ELF-1 (cell line): ENCODE measurements around the gene PLCH1.
A peak's percentile ranks its signal among the peaks of the same experiment; 100 is the strongest.

Experiments
- DNase-seq: peaks from one replicate; pipeline ENCODE4 v3.0.0-alpha.2; 2016; ENCODE audit warnings: low read depth, low spot score

PLCH1 gene, protein sequence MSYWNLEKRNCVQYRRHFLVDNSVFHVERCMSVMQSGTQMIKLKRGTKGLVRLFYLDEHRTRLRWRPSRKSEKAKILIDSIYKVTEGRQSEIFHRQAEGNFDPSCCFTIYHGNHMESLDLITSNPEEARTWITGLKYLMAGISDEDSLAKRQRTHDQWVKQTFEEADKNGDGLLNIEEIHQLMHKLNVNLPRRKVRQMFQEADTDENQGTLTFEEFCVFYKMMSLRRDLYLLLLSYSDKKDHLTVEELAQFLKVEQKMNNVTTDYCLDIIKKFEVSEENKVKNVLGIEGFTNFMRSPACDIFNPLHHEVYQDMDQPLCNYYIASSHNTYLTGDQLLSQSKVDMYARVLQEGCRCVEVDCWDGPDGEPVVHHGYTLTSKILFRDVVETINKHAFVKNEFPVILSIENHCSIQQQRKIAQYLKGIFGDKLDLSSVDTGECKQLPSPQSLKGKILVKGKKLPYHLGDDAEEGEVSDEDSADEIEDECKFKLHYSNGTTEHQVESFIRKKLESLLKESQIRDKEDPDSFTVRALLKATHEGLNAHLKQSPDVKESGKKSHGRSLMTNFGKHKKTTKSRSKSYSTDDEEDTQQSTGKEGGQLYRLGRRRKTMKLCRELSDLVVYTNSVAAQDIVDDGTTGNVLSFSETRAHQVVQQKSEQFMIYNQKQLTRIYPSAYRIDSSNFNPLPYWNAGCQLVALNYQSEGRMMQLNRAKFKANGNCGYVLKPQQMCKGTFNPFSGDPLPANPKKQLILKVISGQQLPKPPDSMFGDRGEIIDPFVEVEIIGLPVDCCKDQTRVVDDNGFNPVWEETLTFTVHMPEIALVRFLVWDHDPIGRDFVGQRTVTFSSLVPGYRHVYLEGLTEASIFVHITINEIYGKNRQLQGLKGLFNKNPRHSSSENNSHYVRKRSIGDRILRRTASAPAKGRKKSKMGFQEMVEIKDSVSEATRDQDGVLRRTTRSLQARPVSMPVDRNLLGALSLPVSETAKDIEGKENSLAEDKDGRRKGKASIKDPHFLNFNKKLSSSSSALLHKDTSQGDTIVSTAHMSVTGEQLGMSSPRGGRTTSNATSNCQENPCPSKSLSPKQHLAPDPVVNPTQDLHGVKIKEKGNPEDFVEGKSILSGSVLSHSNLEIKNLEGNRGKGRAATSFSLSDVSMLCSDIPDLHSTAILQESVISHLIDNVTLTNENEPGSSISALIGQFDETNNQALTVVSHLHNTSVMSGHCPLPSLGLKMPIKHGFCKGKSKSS (N-terminal part only)

DNA sequence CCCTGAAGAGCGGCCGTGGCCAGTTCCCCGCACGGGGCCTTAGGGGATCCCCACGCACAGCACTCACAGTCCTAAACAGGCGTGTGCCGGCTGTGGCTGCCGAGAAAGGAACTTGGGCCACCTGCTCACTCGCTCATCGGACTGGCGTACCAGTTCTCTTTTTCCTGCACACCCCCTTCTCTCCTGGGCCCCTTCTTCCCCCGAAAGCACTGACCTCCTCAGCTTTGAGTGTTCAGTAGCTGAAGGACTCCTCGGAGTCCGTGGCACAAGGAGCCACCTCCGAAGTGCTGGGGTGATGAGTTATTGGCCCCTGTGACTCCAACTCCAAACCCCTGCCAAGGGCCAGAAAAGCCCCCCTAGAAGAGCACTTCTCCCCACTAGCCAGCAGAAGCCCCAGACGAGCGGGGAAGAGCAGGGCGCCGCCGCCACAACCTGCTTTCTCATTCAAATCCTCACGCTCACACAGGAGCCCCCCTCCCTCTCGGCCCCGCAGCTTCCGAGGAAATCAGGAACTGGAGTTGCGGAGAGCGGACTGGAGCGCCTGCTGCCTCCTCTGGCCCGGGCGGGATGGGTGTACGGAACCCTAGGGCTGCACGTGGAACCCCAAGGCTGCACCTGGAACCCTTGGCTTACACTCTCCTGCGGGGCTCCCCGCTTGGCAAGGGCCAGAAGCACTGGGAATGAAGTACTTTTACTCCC lies at the start of gene PLCH1:
Gene PLCH1, minus strand, starts transcription at position 446 of the 699 bp plus-strand sequence. CDS start 40,847 bp downstream, outside the sequence.
- DNase-seq, result peak; percentile 91

DNA sequence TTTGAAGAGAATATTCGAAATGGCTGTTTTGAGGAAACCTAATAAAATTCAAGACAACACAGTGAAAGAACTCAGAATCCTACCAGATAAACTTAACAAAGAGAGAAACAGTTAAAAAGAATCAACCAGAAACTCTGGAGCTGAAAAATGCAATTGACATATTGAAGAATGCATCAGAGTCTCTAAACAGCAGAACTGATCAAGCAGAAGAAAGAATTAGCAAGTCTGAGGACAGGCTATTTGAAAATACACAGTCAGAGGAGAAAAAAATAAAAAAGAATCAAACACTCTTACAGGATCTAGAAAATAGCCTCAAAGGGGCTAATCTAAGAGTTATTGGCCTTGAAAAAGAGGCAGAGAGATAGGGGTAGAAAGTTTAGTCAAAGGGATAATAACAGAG lies 47.7 kb upstream of the PLCH1 start:
- no peak for DNase-seq

DNA sequence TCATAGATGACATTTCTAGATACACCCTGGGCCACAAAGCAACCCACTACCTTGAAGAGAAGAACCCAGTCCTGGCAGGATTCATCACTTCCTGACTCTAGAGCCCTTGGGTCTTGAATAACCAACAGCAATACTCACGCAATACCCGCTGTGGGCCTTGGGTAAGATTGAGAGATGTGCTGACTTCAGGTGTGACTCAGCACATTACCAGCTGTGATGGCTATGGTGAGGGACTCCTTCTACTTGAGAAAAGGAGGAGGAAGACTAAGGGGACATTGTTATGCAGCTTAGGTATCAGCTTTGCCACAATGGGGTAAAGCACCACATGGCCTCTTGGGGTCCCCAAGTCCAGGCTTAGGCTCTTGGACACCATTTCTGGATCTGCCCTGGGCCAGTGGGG lies 46.3 kb upstream of the PLCH1 start:
- DNase-seq, result peak; percentile 14

DNA sequence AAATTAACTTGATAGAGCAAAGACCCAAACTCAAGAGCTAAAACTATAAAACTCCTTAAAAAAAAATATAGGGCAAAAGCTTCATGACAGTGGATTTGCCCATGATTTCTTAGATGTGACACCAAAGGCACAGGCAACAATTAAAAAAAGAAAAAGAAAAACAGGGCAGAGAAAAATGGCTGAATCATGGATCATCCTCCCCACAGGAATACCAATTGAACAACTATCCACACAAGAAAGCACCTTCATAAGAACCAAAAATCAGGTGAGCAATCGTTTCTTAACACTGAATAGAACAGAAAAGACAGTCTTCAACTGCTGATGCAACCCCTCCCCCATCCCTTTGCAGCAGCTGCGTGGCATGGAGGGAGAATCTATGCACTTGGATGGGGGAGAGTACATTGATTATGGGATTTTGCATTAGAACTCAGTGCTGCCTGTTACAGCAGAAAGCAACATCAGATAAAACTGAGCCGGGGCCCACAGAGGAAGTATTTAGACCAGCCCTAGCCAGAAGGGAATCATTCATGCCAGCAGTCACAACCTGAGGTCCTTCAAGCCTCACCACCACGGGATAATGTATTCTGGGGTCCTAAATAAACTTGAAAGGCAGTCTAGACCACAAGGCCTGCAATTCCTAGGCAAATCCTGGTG lies 45.5 kb upstream of the PLCH1 start:
- DNase-seq, result no peak

DNA sequence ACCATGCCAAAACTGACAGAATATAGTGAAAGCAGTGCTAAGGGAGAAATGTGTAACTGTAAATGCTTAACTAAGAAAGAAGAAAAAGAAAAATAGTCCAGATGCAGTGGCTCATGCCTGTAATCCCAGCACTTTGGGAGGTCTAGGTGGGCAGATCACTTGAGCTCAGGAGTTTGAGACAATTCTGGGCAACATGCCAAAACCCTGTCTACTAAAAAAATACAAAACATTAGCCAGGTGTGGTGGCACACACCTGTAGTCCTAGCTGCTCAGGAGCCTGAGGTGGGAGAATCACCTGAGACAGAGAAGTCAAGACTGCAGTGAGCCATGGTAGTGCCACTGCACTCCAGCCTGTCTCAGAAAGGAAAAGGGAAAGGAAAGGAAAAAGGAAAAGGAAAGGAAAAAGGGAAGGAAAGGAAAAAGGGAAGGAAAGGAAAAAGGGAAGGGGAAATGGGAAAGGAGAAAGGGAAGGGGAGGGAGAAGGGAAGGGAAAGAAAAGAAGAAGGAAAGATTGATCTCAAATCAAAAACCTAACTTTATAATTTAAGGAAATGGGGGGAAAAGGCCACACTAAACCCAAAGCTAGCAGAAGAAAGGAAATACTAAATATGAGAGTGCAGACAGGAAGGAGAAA lies 40.9 kb upstream of the PLCH1 start:
- DNase-seq, result no peak

- no peak for DNase-seq
Observed at GRCh38 chr3:155782390-155782953, 37.6 kb upstream of the PLCH1 start.

DNA sequence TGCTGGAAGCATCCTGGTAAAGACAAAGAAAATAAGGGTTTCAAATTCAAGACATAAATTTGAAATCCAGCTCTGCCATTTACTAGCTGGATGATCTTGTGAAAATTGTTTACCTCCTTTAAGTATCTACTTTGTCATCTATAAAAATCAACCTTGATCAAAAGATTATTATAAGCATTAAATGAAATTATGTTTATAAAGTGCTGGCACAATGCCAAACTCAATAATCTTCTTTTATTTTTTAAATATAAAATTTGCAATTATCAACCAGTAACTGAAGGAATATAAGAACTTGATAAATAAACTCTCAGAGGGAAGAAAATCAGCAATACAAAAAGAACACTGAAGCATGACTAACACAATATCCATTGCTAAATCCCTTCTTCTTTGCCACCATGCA lies 35.4 kb upstream of the PLCH1 start:
- no peak for DNase-seq

DNA sequence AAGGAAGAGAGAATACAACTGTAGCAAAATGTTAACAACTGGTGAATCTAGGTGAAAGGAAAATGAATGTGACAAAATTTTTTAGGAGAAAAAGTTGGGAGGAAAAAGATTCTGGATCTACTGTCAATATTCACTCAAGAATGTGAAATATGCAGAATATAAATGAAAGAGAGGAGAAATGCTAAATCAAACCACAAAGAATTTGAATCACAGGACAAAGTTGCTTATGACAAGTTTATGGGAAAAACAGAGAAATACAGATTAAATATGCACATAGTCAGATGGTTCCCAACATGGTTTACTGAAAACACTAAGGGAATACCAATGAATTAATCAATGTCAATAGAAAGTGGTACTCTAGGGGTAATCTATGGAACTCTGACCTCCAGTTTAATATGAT lies 33.6 kb upstream of the PLCH1 start:
- no peak for DNase-seq

DNA sequence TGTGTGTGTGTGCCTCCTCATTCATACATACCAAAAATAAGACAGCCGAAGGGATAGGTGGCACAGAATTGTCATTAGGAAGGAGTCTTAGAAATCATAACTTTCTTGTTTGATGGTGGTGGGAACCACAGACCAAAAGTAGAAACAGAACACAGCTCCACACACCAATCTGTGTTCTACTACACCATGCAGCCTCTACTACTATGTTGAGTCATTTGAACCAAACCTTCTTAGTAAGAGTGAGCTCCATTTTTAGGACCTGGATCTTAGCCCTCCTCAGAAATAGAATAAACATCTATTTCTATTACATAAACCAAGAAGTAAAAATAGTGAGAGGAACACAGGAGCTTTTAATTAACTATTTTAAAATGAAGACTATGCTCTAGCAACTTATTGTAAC lies 27.9 kb upstream of the PLCH1 start:
- no peak for DNase-seq

DNA sequence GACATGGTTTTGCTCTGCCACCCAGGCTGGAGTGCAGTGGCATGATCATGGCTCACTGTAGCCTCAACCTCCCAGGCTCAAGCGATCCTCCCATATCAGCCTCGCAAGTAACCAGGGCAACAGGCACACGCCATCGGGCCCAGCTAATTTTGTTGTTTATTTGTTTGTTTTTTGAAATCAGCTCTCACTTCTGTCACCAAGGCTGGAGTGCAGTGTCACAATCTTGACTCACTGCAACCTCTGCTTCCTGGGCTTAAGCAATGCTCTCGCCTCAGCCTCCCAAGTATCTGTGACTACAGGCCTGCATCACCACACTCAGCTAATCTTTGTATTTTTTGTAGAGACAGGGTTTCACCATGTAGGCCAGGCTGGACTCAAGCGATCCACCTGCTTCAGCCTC lies 26.3 kb upstream of the PLCH1 start:
- no peak for DNase-seq

- no peak for DNase-seq
Observed at GRCh38 chr3:155766206-155766605, 21.3 kb upstream of the PLCH1 start.

DNA sequence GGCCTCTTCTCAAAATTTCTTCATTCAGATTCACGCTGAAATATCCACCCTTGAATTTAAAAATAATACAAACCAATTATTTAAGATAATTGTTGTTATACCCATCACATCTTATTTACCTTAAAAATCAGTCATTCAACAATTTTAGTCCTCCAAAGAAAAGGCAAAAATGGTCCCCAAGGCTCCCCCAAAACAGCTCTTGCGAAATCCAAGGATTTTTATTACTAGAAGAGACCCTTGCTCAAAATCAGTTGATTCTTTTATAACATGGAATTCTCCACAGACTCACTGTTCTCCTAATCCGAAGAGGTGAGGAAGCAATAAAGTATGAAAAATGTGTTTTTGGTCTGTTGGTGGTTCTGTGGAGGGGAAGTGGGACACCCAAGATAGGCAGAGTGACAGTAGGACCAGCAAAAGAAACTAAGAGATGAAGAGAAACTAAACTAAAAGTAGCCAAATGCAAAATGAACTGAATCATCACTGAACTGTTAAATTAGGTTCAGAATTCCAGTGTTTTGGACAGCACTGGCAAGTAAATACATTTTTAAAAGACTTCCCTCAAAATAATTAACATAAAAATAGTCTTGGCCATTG lies 19.1 kb upstream of the PLCH1 start:
- DNase-seq, result no peak

DNA sequence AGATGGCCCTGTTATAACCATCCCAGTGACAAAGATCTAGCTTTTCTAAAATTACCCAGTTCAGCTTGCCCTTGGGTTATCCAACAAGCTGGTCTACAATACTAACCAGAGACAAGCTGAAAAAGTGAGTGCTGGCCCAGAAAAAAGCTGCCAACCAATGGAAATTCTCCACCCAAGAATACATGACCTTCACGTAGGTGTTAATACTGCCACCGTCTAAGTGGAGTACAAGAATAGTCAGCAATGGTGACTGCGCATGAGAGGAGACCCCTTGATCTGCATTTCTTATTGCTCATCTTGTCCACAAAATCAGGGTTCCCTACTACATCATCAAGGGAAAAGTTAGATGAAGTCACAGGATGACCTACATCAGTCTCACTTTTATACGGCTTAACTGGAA lies 15.8 kb upstream of the PLCH1 start:
- DNase-seq, result no peak

- DNase-seq, result no peak
Observed at GRCh38 chr3:155757577-155757976, 12.7 kb upstream of the PLCH1 start.

DNA sequence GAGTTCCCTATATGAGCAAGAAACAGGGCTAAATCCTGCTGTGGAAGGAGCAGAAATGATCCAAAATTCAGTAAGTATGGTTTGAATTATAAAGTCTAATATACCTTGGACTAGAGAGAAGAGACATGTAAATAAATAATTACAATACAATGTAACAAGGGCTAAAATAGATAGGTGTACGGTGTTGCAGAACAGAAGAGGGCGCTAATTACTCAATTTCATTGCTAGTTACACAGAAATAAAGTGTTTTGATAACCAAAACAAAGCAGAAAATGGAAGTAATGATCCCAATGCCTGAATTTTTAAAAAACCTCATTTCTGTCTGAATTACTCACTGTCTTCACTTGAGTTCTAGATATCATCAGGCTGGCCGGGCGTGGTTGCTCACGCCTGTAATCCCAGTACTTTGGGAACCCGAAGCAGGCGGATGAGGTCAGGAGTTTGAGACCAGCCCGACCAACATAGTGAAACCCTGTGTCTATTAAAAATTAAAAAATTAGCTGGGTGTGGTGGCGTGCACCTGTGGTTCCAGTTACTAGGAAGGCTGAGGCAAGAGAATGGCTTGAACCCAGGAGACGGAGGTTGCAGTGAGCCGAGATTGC lies 8.3 kb upstream of the PLCH1 start:
- no peak for DNase-seq

- no peak for DNase-seq
Observed at GRCh38 chr3:155748611-155749365, 3.9 kb upstream of the PLCH1 start.

DNA sequence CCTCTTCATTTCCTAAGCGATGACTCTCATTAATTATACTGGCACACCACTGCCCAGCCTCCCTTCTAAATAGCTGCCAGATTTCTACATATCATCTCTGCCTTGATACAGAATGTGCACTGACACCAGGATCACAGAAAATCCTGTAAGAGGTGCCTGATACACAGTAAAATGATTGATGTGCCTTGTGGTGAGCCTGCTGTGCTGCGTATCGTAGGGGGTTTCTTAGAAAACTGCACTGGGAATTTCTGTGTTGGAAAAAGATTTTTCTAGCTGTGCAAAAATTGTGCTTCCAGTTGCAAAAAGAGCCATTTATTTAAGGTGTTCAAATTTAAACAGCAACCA lies 3.0 kb upstream of the PLCH1 start:
- no peak for DNase-seq

- no peak for DNase-seq
Observed at GRCh38 chr3:155747286-155747945, 2.5 kb upstream of the PLCH1 start.
